KMS-11 (cell line): ENCODE measurements around the gene ZNF740.

Experiments used
- H2AFZ ChIP-seq: fragments of 200-600 bp; sonication (generic); 2 replicates; pipeline ENCODE4 v1.6.1; 2016; ENCODE audit warnings: antibody characterized with exemption, mixed run types, low read depth
- H3K27ac ChIP-seq: fragments of 200-600 bp; sonication (generic); 2 replicates; pipeline ENCODE4 v1.6.1; 2016; ENCODE audit warnings: mild to moderate bottlenecking, mixed run types
- H3K27me3 ChIP-seq: fragments of 200-600 bp; sonication (generic); 2 replicates; pipeline ENCODE4 v1.6.1; 2017; ENCODE audit warnings: mild to moderate bottlenecking, low read depth, mixed run types, moderate library complexity; ENCODE audit not compliant: insufficient read depth
- H3K36me3 ChIP-seq: fragments of 200-600 bp; sonication (generic); 2 replicates; pipeline ENCODE4 v1.6.1; 2017; ENCODE audit warnings: mild to moderate bottlenecking, mixed run types; ENCODE audit not compliant: insufficient read depth
- H3K4me1 ChIP-seq: fragments of 200-600 bp; sonication (generic); 2 replicates; pipeline ENCODE4 v1.6.1; 2016; ENCODE audit warnings: mild to moderate bottlenecking, low read depth, mixed run types; ENCODE audit not compliant: poor library complexity, severe bottlenecking
- H3K4me2 ChIP-seq: fragments of 200-600 bp; sonication (generic); 2 replicates; pipeline ENCODE4 v1.7.0; 2016; ENCODE audit warnings: mild to moderate bottlenecking, mixed run types
- H3K4me3 ChIP-seq: fragments of 200-600 bp; sonication (generic); IDR thresholded peaks from 2 replicates; pipeline ENCODE4 v1.6.1; 2017; ENCODE audit warnings: low read depth, low read length, mixed read lengths; ENCODE audit not compliant: insufficient read depth
- H3K79me2 ChIP-seq: fragments of 200-600 bp; sonication (generic); 2 replicates; pipeline ENCODE4 v1.6.1; 2016; ENCODE audit warnings: low read depth, mixed run types; ENCODE audit not compliant: insufficient read depth
- H3K9ac ChIP-seq: fragments of 200-600 bp; sonication (generic); 2 replicates; pipeline ENCODE4 v1.6.1; 2016; ENCODE audit warnings: mild to moderate bottlenecking, mixed run types
- H4K20me1 ChIP-seq: fragments of 200-600 bp; sonication (generic); 2 replicates; pipeline ENCODE4 v1.6.1; 2016; ENCODE audit warnings: mild to moderate bottlenecking, mixed run types; ENCODE audit not compliant: insufficient read depth
- CTCF ChIP-seq: fragments of 200-600 bp; sonication (generic); conservative IDR thresholded peaks from 2 replicates; pipeline ENCODE4 v1.6.1; 2017; ENCODE audit warnings: low read depth, mild to moderate bottlenecking, antibody characterized with exemption, low read length, moderate library complexity, mixed read lengths

Gene ZNF740

DNA sequence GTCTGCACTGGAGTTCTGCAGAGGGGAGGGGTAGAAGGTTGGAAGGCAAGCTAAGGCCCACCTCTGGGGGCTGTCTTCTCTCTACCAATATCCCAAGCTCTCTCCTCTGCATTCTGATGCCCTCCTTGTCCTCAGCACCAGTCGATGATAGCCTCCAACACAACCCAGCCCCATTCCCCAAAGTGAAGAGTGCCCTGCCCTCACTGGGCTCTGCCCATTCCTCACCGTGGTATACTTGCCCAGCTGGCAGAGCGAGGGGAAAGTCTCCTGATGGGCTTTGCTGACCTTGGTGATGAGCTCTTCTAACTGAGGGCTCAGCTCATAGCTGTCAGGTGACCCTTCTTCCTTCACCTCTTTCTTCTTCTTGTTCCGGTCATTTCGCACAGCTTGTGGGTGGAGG is 33.7 kb downstream of the ZNF740 start:
- H3K4me1 ChIP-seq, result peaks cover 65% of the 10 kb centered on the region
- no peak overlapping the region for H3K9ac ChIP-seq
- H3K79me2 ChIP-seq, result peaks cover 22% of the 10 kb centered on the region; the same call in 1 of the 2 replicates
- no peak overlapping the region for H3K27ac ChIP-seq
- no peak overlapping the region for H2AFZ ChIP-seq
- H3K4me2 ChIP-seq, result no peak overlapping the region
- H3K27me3 ChIP-seq, result no peaks in the 10 kb centered on the region
- H3K4me3 ChIP-seq, result no peak overlapping the region
- TF ChIP-seq CTCF, result no peak
- no peaks in the 10 kb centered on the region for H3K36me3 ChIP-seq
- no peaks in the 10 kb centered on the region for H4K20me1 ChIP-seq

DNA sequence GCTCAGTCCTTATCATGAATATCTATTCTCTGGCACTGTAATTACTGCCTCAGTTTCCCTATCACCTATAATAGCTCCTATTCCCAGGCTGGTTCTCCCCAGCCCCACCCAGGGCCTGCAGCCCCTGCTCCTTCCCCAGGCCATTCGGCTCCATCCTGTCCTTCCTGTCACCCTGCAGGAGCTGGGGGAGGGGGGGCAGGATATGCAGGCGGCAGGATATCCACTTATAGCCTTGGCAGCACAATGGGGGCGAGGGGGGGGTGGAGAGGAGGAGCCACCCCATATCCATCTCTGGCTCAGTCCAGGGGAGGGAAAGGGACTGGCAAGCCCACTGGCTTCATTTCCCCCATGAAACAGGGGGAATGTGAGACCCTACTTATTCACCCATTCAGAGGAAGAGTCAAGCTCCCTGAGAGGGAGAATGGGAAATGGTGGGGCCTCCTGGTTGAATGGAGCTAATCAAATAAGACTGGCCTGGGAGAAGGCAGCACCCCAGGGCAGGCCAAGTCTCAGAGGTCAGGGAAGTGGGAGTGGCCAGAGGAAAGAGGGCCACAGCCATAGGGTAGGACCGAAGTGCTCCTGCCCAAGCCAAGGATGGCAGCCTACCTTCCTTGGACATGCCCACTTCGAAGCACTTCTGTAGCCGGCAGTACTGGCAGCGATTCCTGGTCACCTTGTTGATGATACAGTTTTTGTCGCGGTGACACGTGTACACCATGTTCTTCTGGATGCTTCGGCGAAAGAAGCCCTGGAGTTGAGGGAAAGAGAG is 34.3 kb downstream of the ZNF740 start:
- Histone ChIP-seq H2AFZ (no peak overlapping the region), H3K4me2 (no peak overlapping the region), H3K79me2 (peaks cover 29% of the 10 kb centered on the region; the same call in 1 of the 2 replicates), H4K20me1 (no peaks in the 10 kb centered on the region), H3K4me1 (peaks cover 65% of the 10 kb centered on the region), H3K27me3 (no peaks in the 10 kb centered on the region), H3K4me3 (no peak overlapping the region), H3K9ac (no peak overlapping the region), H3K36me3 (no peaks in the 10 kb centered on the region), H3K27ac (no peak overlapping the region)
- no peak for TF ChIP-seq CTCF

GRCh38 chr12:53215497-53215896 is 35.0 kb downstream of the ZNF740 start:
- no peak overlapping the region for H3K4me2 ChIP-seq
- no peaks in the 10 kb centered on the region for H4K20me1 ChIP-seq
- no peak overlapping the region for H3K27ac ChIP-seq
- no peak for TF ChIP-seq CTCF
- H3K4me3 ChIP-seq, result no peak overlapping the region
- no peak overlapping the region for H3K9ac ChIP-seq
- H3K27me3 ChIP-seq, result no peaks in the 10 kb centered on the region
- H3K79me2 ChIP-seq, result peaks cover 29% of the 10 kb centered on the region; the same call in 1 of the 2 replicates
- H3K36me3 ChIP-seq, result no peaks in the 10 kb centered on the region
- H2AFZ ChIP-seq, result no peak overlapping the region
- peaks cover 59% of the 10 kb centered on the region for H3K4me1 ChIP-seq

DNA sequence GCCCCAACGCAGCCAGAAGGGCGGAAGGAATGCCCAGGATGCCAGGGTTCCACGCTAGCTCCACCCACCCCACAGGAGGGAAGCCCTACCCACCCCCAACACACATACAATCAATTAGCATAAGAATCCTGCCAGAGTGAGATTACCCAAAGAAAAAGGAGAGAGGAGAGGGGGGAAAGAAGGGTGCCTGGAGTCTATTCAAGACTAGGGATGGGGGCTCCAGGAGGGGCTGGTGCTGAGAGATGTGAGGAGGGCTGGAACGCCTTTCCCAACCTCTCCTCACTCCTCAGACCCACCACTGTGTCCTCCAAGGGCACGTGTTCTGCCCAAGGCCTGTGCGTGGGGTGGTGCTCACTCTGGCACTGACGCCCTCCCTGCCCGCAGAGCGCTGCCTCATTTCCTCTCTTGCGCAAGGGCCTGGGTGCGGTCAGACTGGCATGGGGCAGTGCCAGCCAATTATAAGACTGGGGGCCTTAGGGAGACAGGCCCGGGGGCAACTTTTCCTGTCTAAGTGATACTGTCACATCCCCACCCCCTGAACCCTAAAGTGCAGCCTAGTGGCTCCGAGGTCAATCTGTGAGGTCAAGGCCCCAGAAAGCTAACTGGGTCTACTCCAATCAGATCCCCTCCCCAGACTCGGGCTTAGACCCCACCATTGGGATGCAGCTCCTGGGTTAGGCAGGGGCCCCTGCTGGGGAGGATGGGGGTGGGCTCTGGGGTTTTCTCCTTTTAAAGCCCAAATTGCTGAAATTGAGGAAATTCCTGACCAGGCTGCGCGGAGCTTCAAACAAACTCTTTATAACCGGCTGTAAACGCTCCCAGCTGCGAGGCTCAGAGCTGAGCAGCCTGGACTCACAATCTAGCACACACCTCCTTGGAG is 36.8 kb downstream of the ZNF740 start:
- Histone ChIP-seq H3K4me2 (no peak overlapping the region; the same call in 1 of the 2 replicates), H3K9ac (no peak overlapping the region)

More for the DNA sequence above, 36.8 kb downstream of the ZNF740 start:
- no peak overlapping the region for H3K27ac ChIP-seq
- no peak overlapping the region for H3K4me3 ChIP-seq
- H3K79me2 ChIP-seq, result peaks cover 29% of the 10 kb centered on the region; the same call in 1 of the 2 replicates
- no peak overlapping the region for H2AFZ ChIP-seq
- H3K4me1 ChIP-seq, result peaks cover 48% of the 10 kb centered on the region
- no peak for TF ChIP-seq CTCF
- no peaks in the 10 kb centered on the region for H4K20me1 ChIP-seq
- H3K36me3 ChIP-seq, result no peaks in the 10 kb centered on the region
- H3K27me3 ChIP-seq, result no peaks in the 10 kb centered on the region
